ENCODE results near the gene INTS15. TPM values are rescaled to one million over a fixed set of nuclear protein-coding genes. Genes with fewer than 3 reads are reported as not detected.
A peak's percentile ranks its signal among the peaks of the same experiment; 100 is the strongest.
"Not testable (repeated sequence)": the region's sequence is repeated elsewhere in the genome, so short reads cannot be mapped to it uniquely, and the experiment has no call there.

The INTS15 gene
- total RNA-seq, 1 experiment from 2014 or later, result 29.6 TPM

DNA sequence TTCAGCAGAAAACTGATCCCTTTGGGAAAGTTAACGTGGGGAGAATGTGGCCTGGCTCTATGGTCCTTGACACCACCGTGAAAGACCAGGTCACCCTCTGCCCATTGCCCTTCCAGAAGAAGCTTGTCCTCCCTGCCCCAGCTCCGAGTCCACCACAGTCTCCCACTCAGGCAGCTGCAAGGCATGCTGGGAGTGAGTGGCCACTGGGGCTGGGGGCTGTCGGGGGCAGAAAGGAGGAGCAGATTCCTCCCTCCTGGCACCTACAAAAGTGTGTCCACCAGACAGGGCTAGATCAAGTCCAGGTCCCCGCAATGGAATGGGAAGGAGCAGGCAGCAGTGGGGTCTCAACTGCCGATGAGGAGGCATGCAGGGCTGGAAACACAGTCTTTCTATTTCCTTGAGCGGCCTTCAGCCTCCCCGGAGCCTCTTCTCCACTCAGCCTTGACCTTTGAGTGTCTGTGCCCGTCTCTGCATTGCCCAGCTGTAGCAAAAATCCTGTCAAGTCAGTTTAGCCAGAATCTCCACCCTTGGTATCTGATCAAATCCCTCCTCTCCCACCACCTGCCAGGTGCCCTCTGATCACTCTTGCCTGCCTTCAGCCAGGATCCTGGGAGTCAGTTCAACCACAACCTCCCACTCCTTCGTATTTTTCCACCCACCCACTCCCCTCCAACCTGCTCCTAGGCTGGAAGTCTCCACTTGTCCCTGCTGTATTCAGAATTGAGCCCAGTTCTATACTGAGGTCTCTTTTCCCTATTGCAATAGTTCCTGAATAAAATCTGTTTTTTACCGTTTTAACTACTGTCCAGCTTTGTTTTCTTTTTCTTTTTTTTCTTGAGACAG, 40.4 kb downstream of the INTS15 start:
- no peaks in the 10 kb centered on the region for H3K4me1 Mint-ChIP-seq (ENCODE audit: low read depth, unreplicated experiment)
- no peaks in the 10 kb centered on the region for H3K9me3 Mint-ChIP-seq (ENCODE audit: unreplicated experiment)
- no peaks in the 10 kb centered on the region for H3K36me3 ChIP-seq (ENCODE audit: control insufficient read depth, insufficient read depth, low read length)
- no peaks in the 10 kb centered on the region for H3K9me3 ChIP-seq
- DNase-seq, result peak in 1 of 2 experiments; percentile 18
- no peak overlapping the region for H3K27ac Mint-ChIP-seq (ENCODE audit: unreplicated experiment)
- H3K4me3 Mint-ChIP-seq (ENCODE audit: unreplicated experiment), result no peak overlapping the region
- TF ChIP-seq, protein P1, sequence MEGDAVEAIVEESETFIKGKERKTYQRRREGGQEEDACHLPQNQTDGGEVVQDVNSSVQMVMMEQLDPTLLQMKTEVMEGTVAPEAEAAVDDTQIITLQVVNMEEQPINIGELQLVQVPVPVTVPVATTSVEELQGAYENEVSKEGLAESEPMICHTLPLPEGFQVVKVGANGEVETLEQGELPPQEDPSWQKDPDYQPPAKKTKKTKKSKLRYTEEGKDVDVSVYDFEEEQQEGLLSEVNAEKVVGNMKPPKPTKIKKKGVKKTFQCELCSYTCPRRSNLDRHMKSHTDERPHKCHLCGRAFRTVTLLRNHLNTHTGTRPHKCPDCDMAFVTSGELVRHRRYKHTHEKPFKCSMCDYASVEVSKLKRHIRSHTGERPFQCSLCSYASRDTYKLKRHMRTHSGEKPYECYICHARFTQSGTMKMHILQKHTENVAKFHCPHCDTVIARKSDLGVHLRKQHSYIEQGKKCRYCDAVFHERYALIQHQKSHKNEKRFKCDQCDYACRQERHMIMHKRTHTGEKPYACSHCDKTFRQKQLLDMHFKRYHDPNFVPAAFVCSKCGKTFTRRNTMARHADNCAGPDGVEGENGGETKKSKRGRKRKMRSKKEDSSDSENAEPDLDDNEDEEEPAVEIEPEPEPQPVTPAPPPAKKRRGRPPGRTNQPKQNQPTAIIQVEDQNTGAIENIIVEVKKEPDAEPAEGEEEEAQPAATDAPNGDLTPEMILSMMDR (IDR thresholded peaks at IDR 0.05; ENCODE audit: insufficient read depth in 1 of 2, low read depth in 1 of 2, low read length in 1 of 2, severe bottlenecking in 1 of 2, unreplicated experiment in 1 of 2), result no peak
- POLR2A ChIA-PET, result no interaction called here
- no peaks in the 10 kb centered on the region for H3K27me3 ChIP-seq (replicated peaks; ENCODE audit: control insufficient read depth, insufficient read depth, low read length)
- H3K27me3 Mint-ChIP-seq (ENCODE audit: insufficient read depth, unreplicated experiment), result no peaks in the 10 kb centered on the region
- no peaks in the 10 kb centered on the region for H3K36me3 Mint-ChIP-seq (ENCODE audit: insufficient read depth, unreplicated experiment)
- CTCF ChIA-PET, result interaction anchor here (0.6 kb wide), 1 partner anchor 83 kb away, joined by 3 read pairs; no protein-coding TSS in a partner anchor
- intact Hi-C loops (cut with micrococcal nuclease; ENCODE audit: unreplicated experiment), result no loop called here
- H3K4me1 ChIP-seq, result peaks cover 7% of the 10 kb centered on the region; the same call in 1 of the 2 replicates
- no peak overlapping the region for H3K4me3 ChIP-seq (ENCODE audit: low read depth, low read length)
- no TSS peak for BruUV-seq (replicated peaks)

DNA sequence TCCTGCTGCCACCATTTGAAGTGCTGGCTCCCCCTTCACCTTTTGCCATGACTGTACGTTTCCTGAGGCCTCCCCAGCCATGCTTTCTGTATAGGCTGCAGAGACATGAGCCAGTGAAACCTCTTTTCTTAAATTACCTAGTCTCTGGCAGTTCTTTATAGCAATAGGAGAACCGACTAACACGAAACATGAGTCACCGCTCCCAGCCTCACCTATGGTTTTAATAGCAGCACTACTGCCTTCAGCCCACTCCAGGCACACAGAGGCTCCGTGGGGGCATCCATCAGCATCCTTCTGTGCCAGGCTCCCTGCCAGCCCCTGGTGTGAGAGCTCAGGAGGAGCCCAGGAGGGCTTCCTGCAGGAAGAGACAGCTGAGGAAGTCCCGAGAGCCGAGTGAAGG, 41.8 kb downstream of the INTS15 start:
- Mint-ChIP-seq H3K36me3 (ENCODE audit: insufficient read depth, unreplicated experiment) (no peaks in the 10 kb centered on the region), H3K9me3 (ENCODE audit: unreplicated experiment) (no peaks in the 10 kb centered on the region), H3K27me3 (ENCODE audit: insufficient read depth, unreplicated experiment) (no peaks in the 10 kb centered on the region), H3K4me1 (ENCODE audit: low read depth, unreplicated experiment) (no peaks in the 10 kb centered on the region), H3K27ac (ENCODE audit: unreplicated experiment) (no peak overlapping the region), H3K4me3 (ENCODE audit: unreplicated experiment) (no peak overlapping the region)
- no peak for DNase-seq
- ChIA-PET POLR2A (no interaction called here), CTCF (interaction anchor here (0.6 kb wide), 1 partner anchor 49 kb away, joined by 3 read pairs; no protein-coding TSS in a partner anchor)
- no peak overlapping the region for H3K4me3 ChIP-seq (ENCODE audit: low read depth, low read length)
- H3K4me1 ChIP-seq, result peaks cover 10% of the 10 kb centered on the region
- intact Hi-C loops (cut with micrococcal nuclease; ENCODE audit: unreplicated experiment), result no loop called here
- TF ChIP-seq, protein P1 (IDR thresholded peaks at IDR 0.05; ENCODE audit: insufficient read depth in 1 of 2, low read depth in 1 of 2, low read length in 1 of 2, severe bottlenecking in 1 of 2, unreplicated experiment in 1 of 2), result no peak
- no peaks in the 10 kb centered on the region for H3K27me3 ChIP-seq (replicated peaks; ENCODE audit: control insufficient read depth, insufficient read depth, low read length)
- no peaks in the 10 kb centered on the region for H3K9me3 ChIP-seq
- no TSS peak for BruUV-seq (replicated peaks)
- H3K36me3 ChIP-seq (ENCODE audit: control insufficient read depth, insufficient read depth, low read length), result no peaks in the 10 kb centered on the region

DNA sequence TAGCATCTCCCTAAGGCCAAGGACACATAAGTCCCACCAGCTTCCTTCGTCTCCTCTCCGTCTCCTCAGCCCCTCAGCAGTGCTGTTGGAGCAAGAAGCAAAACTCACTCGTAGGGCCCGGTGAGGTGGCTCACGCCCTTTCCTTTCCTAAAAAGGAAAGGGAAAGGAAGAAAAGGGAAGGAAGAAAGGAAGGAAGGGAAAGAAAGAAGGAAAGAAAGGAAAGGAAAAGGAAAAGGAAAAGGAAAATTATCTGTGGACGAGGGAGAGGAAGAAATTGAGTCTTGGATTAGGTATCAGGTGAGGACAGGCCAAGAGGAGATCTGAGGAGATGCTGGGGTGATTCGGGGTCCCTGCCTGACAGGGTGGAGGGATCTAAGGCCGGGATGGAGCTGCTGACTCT, 44.2 kb downstream of the INTS15 start:
- Mint-ChIP-seq H3K9me3 (ENCODE audit: unreplicated experiment) (no peaks in the 10 kb centered on the region), H3K4me3 (ENCODE audit: unreplicated experiment) (peak overlapping the region; percentile 4), H3K4me1 (ENCODE audit: low read depth, unreplicated experiment) (peaks cover 11% of the 10 kb centered on the region), H3K27me3 (ENCODE audit: insufficient read depth, unreplicated experiment) (no peaks in the 10 kb centered on the region), H3K36me3 (ENCODE audit: insufficient read depth, unreplicated experiment) (peaks cover 2% of the 10 kb centered on the region), H3K27ac (ENCODE audit: unreplicated experiment) (no peak overlapping the region)
- Histone ChIP-seq H3K4me3 (ENCODE audit: low read depth, low read length) (no peak overlapping the region), H3K9me3 (no peaks in the 10 kb centered on the region), H3K27me3 (replicated peaks; ENCODE audit: control insufficient read depth, insufficient read depth, low read length) (no peaks in the 10 kb centered on the region), H3K4me1 (peaks cover 10% of the 10 kb centered on the region), H3K36me3 (ENCODE audit: control insufficient read depth, insufficient read depth, low read length) (no peaks in the 10 kb centered on the region)
- BruUV-seq (replicated peaks), result no TSS peak
- intact Hi-C loops (cut with micrococcal nuclease; ENCODE audit: unreplicated experiment), result no loop called here
- TF ChIP-seq, protein P1 (IDR thresholded peaks at IDR 0.05; ENCODE audit: insufficient read depth in 1 of 2, low read depth in 1 of 2, low read length in 1 of 2, severe bottlenecking in 1 of 2, unreplicated experiment in 1 of 2), result no peak
- ChIA-PET POLR2A (no interaction called here), CTCF (no interaction called here)
- DNase-seq, result no peak

DNA sequence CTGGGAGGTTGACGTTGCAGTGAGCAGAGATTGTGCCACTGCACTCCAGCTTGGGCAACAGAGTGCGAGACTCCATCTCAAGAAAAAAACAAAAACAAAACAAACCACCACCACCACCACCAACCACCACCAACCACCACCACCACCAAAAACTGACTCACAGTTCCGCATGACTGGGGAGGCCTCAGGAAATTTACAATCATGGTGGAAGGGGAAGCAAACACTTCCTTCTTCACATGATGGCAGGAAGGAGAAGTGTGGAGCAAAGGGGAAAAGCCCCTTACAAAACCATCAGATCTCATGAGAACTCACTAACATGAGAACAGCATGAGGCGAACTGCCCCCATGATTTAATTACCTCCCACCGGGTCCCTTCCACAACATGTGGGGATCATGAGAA, 45.1 kb downstream of the INTS15 start:
- H3K9me3 Mint-ChIP-seq (ENCODE audit: unreplicated experiment); H3K27me3 Mint-ChIP-seq (ENCODE audit: insufficient read depth, unreplicated experiment); H3K4me3 Mint-ChIP-seq (ENCODE audit: unreplicated experiment); H3K36me3 ChIP-seq (ENCODE audit: control insufficient read depth, insufficient read depth, low read length); H3K4me3 ChIP-seq (ENCODE audit: low read depth, low read length); H3K4me1 ChIP-seq; H3K27ac Mint-ChIP-seq (ENCODE audit: unreplicated experiment); CTCF ChIA-PET; DNase-seq; BruUV-seq (replicated peaks); POLR2A ChIA-PET; H3K9me3 ChIP-seq; intact Hi-C loops (cut with micrococcal nuclease; ENCODE audit: unreplicated experiment); H3K27me3 ChIP-seq (replicated peaks; ENCODE audit: control insufficient read depth, insufficient read depth, low read length); H3K36me3 Mint-ChIP-seq (ENCODE audit: insufficient read depth, unreplicated experiment): not testable (repeated sequence)
- peaks cover 11% of the 10 kb centered on the region for H3K4me1 Mint-ChIP-seq (ENCODE audit: low read depth, unreplicated experiment)

All from Caco-2 (cell line).